Glomerular endothelial cell (primary cell): Measurements from ENCODE around the gene EPB41L4A. TPM values are rescaled to one million over a fixed set of nuclear protein-coding genes. Genes with fewer than 3 reads are reported as not detected.

Experiments used
- DNase-seq: peaks from one replicate; pipeline ENCODE4 v3.0.0-alpha.2; 2011; ENCODE audit warnings: low read depth, low spot score; ENCODE audit errors: extremely low read depth
- total RNA-seq: library from RNA; depleted of rRNA; stranded (reverse); fragments of >200 nt; gene quantifications from 2 replicates; pipeline ENCODE4 v1.2.3, GENCODE V29; 2015

EPB41L4A gene
- total RNA-seq, 1 donor from 2014 or later: 33.8 TPM

DNA sequence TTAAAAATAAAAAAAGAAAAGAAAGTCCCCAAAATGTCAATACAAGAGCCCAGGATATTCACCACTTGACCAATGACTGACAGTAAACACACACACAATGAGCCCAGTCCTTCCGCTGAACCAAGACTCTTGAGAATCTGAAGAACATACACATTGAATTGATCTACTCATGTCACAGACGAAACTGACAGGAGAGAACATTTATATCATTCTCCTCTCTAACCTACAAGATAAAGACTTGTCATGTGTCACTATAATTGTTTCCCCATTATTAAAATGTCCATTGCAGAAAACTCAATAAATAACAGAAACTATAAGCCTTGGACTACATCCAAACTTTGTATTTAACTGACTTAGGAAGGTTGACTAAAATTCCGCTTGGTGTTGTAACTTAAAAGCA, 296.7 kb downstream of the EPB41L4A start:
- no peak for DNase-seq

DNA sequence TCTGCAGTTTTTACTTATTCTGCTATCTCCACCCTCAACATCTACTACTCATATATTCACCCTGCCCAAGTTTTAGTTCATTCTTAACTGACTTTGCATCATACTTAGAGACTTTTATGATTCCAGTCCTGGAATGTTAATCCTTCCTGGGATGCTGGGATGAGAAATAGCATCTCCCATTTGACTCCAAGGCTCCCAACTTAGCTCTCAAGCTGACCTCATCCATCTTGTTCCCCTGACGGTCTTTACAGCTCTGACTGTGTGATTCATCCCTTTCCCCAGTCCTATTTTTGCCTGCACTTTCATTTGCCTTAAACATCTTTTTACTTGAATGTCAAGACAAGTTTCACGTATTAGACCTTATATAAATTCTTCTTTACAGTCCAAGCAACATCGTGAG, 297.8 kb downstream of the EPB41L4A start:
- no peak for DNase-seq

DNA sequence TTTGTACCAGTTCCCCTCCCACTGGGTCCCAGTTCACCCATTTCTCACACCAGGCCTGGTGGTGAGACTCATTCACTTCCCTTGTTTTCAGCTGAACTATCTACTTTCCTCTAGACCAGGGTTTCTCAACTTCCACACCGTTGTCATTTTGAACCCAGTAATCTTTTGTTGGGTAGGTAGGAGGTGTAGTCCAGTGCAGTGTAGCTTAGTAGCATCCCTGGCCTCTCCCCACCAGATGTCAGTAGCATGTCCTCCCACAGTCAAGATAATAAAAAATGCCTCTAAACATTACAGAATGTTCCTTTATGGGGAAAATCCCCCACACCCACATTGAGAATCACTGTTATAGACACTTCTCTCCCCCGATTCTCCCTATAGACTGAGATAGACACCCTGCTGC, 299.1 kb downstream of the EPB41L4A start:
- no peak for DNase-seq

DNA sequence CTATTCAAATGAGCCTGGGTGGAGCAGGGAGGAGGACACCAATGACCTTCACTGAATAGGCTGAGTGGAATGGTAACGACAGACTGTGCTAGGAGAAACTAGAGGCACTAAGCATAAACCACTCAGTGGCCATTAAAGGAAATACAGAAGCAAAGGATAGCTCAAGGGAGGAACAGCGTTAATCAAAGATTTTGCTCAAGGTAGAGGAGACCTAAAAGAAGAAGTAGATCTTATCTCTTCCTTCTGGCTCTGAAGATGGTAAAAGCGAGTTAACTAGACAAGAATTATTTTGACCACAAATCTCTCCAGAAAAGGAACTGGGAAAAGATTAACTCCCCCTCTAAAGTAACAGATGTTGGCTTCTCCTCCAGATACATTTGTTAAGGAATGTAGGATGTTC, 299.6 kb downstream of the EPB41L4A start:
- no peak for DNase-seq

DNA sequence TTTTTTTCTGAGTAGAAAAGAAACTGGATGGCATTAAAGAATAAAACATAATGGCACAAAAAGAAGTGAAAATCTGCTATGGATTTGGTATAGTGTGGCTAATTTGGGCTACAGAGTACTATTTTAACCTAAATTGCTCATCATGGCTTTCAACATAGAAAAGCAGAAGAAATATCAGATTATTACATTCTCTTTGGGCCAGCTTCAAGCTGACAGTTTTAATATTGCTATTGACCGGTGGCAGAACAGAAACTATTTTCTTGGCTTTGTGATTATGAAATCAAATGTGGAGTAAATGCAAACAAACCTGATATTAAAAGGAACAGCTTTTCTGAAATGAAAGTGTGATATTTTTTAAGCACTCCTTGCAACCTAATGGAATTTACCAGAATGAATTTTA, 301.5 kb downstream of the EPB41L4A start:
- DNase-seq: no peak

DNA sequence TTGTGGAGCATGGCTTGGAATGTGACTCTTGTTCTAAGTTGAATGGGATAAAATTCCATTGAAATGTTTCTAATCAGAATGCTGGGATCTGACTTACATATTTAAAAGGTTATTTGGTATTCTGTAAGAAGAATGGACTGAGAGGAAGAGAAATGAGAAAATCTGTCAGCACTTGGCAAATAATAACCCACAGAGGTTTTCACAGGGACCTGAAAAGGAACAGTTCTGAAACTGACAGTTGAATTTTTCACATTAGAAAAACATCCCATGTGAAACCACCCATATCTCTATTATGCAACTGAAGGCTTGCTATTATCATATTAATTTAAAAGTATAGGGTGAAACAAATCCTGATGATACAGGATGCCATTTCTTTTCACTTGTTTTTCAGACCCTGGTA, 302.7 kb downstream of the EPB41L4A start:
- no peak for DNase-seq

DNA sequence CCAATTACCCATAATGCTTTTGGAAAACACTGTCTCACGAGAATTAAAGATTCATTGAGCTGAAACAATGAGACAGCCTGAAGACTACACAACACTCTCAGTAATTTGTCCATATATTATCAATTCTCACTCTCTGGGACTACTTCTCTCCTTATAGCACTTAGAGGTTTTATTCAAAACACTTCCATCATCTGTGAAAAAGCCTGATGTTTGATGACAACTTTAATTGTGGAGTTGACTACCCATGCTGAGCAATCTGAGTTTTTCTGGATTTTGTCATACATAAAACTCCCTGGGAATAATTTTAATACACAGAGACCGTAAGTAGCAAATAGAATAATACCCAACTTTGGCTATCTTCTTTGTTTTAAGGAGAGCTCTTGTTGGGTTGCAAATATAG, 305.5 kb downstream of the EPB41L4A start:
- no peak for DNase-seq
